GM21528 (cell line): ENCODE results near the gene PFKFB4.
"Not testable (repeated sequence)": the region's sequence is repeated elsewhere in the genome, so short reads cannot be mapped to it uniquely, and the experiment has no call there.

Experiments used
- ATAC-seq: cut with Tn5 transposase; IDR thresholded peaks from one replicate; pipeline ENCODE4 v1.9.1; 2021; ENCODE audit warnings: mild to moderate bottlenecking, moderate library complexity; ENCODE audit not compliant: unreplicated experiment, low FRiP score

The PFKFB4 gene

GRCh38 chr3:48535578-48535977, 21.0 kb downstream of the PFKFB4 start:
- no peak for ATAC-seq

DNA sequence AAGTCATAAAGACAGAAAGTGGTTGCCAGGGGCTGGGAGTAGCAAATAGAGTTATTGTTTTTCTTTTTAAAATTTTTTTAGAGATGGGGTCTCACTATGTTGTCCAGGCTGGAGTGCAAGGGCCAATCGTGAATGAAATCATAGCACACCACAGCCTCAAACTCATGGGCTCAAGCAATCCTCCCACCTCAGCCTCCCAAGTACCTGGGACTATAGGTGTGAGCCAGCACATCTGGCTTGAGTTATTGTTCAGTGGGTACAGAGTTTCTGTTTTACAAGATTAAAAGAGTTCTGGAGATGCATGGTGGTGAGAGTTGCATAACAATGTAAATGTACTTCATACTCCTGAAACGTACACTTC, 23.6 kb downstream of the PFKFB4 start:
- no peak for ATAC-seq

GRCh38 chr3:48532271-48532976, 24.2 kb downstream of the PFKFB4 start:
- ATAC-seq, result no peak

- not testable (repeated sequence) for ATAC-seq
Observed at GRCh38 chr3:48530701-48531100, 25.9 kb downstream of the PFKFB4 start.

- ATAC-seq, result no peak
Observed at GRCh38 chr3:48528754-48529153, 27.8 kb downstream of the PFKFB4 start.

DNA sequence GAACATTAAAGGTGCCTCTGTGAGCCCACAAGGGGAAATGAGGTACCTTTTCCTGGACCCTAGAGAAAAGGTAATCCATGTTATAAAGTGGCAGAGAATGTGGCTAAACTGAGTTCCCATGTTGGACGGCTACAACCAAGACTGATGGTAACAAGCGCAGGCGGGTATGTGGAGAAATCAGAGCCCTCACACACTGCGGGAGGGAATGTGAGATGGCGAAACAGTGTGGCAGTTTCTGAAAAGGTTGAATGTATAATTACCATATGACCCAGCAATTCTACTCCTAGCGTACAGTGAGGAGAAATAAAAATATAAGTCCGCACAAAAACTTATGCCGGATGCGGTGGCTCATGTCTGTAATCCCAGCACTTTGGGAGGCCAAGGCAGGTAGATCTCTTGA, 28.6 kb downstream of the PFKFB4 start:
- no peak for ATAC-seq

DNA sequence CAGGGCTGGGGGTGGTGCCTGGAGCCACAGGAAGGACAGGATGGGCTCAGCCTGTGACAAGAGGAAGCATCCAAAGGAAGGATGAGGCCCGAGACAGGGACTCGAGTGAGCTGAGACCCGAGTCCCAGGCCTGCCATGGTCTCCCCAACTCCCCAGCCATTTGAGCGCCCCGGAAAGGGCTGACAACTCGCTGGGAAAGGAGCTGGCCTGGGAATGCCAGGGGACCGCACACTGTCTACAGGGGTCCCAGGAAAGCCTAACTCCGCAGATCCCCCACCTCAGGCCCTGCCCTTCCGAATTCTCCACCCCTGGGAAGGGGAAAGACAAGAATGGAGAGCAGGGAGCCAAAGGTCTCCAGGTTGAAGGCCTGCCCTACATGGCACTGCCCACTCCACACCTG, 31.6 kb downstream of the PFKFB4 start:
- no peak for ATAC-seq

GRCh38 chr3:48521635-48522034, 35.0 kb downstream of the PFKFB4 start:
- ATAC-seq, result no peak

- ATAC-seq, result no peak
Observed at GRCh38 chr3:48519277-48519643, 37.3 kb downstream of the PFKFB4 start.

DNA sequence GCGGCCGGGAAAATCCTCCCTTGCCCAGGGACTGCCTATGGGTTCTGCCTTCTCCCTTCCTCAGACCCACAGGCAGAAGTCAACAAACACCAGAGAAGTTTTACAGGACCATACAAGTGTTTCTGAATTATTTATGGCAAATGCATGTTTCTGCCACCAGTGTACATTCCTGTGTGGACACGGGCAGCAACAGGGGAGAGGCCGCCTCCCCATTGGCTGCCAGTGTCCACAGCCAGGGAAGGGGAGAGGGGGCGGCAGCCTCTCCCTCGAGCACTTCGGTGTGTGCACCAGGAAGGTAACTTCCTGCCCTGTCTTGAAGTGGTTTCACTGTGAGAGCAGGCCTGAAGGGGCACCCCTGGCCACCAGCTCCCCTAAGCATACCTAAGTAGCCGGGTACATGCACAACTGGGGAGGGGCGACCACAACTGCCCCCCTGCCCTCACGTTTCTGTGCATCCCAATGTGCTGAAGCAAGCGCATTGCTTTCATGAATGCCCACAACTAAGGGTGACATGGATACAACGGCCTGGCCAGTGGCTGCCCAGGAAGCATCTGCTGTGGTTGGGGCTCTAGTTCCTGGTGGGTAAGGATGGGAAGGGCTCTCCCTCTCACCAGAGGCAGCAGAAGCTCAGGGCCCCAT, 37.8 kb downstream of the PFKFB4 start:
- ATAC-seq, result no peak

DNA sequence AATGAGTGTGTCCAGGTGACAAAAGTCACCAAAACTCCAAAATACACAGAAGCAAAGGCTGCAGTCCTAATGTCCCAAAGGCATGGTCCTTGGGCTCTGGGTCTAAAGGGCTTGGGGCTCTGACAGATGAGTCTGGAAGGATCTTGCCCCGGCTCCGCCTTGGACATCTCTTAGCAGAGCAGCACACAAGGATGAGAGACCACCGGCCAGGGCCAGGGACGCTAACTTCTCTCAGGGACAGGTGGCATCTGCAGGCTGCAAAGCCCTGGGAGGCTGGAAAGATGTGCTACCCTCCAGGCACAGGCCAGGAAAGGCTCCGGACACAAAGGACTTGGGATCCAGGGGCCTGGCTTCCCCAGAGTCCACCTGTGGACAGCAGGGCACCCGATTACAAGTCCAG, 38.5 kb downstream of the PFKFB4 start:
- ATAC-seq, result no peak

GRCh38 chr3:48516571-48516970, 40.0 kb downstream of the PFKFB4 start:
- no peak for ATAC-seq

DNA sequence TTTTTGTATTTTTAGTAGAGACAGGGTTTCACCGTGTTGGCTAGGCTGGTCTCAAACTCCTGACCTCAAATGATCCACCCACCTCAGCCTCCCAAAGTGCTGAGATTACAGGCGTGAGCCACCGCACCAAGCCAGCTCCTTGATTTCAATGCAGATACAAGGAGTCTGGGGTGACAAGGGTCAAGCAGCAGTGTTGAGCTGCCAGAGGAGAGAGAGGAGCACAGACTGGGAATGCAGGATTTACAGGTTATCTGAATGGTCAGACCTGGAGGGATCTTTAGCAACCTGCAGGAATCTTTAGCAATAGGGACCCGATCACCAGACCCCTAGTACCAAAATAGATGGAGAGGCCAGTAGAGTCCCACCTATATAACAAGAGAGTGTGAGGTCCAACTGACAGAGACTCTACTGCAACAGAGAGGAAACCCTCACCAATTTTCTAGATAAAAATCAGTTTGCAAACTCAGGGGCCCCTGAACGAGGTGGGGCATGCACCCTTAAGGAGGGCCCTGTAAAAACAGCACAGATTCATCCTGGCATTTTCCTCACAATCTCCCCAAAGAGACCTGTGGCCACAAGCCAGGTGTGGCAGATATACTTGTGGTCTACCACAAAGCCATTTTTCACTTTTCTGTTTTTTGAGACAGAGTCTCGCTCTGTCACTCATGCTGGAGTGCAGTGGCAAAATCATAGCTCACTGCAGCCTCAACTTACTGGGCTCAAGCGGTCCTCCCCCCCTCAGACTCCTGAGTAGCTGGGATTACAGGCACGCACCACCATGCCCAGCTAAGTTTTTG, 42.0 kb downstream of the PFKFB4 start:
- no peak for ATAC-seq

DNA sequence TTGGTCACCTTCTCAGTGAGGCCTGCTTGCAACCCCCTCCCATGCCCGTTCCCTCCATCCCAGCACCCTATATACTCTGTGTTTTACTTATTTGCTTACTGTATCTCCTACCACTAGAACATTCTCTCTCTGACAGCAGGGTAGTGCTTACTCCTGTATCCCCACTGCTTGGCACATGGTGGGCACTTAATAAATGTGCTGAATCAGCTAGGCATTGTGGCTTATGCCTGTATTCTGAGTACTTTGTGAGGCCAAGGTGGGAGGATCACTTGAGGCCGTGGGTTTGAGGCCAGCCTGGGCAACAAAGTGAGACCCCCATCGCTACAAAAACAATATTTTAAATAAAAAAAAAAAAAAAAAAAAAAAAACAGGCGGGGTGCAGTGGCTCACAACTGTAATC, 45.1 kb downstream of the PFKFB4 start:
- no peak for ATAC-seq

DNA sequence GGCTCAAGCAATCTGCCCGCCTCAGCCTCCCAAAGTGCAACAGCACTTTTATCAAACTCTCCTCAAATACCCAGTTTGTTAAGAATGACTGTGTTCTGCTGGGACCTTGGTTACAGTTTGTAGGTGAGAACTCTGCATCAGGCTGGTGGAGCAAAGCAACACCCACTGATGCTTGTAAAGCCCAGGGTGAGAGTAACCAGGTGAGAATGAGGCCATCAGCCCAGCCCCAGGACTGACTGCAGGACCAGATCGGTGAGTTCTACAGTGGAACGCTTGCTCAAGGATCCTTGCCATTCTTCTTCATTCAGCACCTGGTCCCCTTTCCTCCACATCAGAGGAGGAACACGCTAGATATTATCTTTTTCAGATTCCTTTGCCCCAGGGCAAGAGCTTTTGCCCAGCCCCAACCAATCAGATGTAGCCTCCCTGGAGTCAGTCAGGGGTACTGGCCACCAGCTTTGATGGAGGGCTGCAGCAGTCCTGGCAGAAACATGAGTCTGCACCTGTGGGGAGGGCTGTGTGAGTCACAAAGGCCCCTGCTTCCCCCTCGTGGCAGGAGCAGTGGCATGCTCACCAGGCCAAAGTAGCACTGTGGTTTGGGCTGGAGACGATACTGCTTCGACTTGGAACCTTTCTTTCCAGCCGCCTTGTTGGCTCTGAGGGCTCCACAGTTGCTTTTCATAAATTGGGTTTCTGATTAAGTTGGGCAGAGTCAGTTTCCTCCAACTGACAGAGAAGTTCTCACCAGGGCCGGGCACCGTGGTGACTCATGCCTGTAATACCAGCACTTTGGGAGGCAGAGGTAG, 49.1 kb downstream of the PFKFB4 start:
- ATAC-seq, result no peak

GRCh38 chr3:48505968-48506504, 50.6 kb downstream of the PFKFB4 start:
- ATAC-seq, result no peak

GRCh38 chr3:48505146-48505545, 51.5 kb downstream of the PFKFB4 start:
- no peak for ATAC-seq

GRCh38 chr3:48504051-48504946, 52.3 kb downstream of the PFKFB4 start, which contains the start of gene SHISA5:
SHISA5 (minus strand) TSS chr3:48504174; CDS start chr3:48504094, 80 bp downstream.
- no peak for ATAC-seq

DNA sequence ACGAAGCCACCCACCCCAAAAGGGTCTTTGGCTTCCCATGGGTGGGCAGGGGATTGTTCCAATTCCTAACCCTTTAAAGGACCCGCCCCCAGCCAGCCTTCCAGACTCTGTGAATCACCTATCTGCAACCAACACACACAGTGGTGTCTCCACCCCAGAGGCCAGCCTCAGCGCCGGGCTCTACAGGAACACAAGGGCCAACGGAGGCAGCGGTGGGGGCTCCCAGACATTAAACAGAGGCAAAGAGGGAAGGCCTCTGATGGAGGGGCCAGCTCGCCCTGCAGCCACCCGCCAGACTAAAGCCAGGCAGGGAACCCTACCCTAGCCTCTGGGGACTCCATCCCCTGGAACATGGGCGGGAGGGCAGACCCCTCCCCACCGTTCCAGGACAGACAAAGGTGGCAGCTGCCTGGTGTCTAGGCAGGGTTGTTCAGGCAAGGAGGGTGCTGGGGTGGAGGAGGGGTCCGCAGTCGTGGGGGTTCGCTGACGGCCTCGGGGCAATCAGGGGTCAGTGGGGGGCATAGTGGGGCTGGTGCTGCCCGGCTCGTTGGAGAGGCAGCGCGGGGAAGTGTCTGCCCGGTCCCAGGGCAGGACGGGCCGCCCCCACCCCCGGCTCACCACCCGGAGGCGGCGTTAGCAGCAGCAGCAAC, 53.1 kb downstream of the PFKFB4 start:
- ATAC-seq, result no peak
